ENCODE data around the gene CCDC9B.

GRCh38 chr15:40290918-40291574 is 49.7 kb downstream of the CCDC9B start:
- TF ChIP-seq POLR2A (IDR thresholded peaks at IDR 0.05; ENCODE audit: low read length) = no peak
- no peak for TF ChIP-seq GATA1 (IDR thresholded peaks at IDR 0.05; ENCODE audit: low read depth, low read length)
